WTC11 (cell line): ENCODE data around the gene CSRNP3.

ENCODE experiments used
- NFATC4 ChIP-seq: fragments of 250-450 bp; sonication (Bioruptor Pico); IDR thresholded peaks from 2 replicates; pipeline ENCODE4 v1.9.0; 2021; ENCODE audit warnings: mild to moderate bottlenecking
- TCF7 ChIP-seq: sonication (generic); formaldehyde crosslinking; IDR thresholded peaks from 2 replicates; pipeline ENCODE4 v1.8.0; 2022; ENCODE audit warnings: mild to moderate bottlenecking, low read depth, missing genetic modification reagents, moderate library complexity
- TF ChIP-seq, protein P1 (sequence below): fragments of 200-600 bp; IDR thresholded peaks from 2 replicates; pipeline ENCODE4 v1.8.0; 2022; ENCODE audit warnings: antibody characterized with exemption
- TF ChIP-seq, protein P2 (sequence below): sonication (generic); formaldehyde crosslinking; conservative IDR thresholded peaks from 2 replicates; pipeline ENCODE4 v1.8.1; 2023; ENCODE audit warnings: mild to moderate bottlenecking, low read depth, missing genetic modification reagents, moderate library complexity

DNA sequence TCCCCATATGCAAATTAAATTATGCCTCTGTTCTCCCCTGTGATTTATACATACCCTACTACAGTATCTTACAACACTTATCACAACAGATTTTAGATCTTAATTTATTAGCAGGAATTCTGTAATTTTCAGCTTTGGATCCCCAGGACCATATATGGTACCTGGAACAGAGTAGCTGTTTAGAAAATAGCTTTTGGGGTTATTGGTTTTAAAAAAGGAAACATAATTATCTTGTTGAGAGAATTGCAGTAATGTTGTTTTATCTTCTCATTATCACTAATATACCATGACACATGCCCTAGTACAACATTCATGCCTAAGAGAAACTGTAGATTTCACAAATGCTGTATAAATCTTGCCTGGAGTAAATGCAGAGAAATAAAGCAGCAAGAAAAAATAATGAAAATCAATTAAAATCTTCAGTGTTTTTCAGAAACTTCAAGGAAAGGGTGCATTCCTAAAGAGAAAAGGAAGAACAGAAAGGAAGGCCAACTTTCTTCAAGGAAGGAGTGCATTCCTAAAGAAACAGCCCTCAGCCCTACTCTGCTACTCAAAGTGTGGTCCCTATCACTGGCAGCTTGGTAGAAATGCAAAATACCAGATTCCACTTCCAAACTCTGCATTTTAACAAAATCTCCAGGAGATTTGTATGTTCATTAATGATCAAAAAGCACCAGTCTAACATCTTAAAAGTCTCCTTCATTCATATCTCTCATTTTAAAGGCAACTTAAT, 37.1 kb upstream of the CSRNP3 start:
- no peak for TF ChIP-seq NFATC4
- TF ChIP-seq, protein P1, sequence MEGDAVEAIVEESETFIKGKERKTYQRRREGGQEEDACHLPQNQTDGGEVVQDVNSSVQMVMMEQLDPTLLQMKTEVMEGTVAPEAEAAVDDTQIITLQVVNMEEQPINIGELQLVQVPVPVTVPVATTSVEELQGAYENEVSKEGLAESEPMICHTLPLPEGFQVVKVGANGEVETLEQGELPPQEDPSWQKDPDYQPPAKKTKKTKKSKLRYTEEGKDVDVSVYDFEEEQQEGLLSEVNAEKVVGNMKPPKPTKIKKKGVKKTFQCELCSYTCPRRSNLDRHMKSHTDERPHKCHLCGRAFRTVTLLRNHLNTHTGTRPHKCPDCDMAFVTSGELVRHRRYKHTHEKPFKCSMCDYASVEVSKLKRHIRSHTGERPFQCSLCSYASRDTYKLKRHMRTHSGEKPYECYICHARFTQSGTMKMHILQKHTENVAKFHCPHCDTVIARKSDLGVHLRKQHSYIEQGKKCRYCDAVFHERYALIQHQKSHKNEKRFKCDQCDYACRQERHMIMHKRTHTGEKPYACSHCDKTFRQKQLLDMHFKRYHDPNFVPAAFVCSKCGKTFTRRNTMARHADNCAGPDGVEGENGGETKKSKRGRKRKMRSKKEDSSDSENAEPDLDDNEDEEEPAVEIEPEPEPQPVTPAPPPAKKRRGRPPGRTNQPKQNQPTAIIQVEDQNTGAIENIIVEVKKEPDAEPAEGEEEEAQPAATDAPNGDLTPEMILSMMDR: no peak
- TF ChIP-seq, protein P2, sequence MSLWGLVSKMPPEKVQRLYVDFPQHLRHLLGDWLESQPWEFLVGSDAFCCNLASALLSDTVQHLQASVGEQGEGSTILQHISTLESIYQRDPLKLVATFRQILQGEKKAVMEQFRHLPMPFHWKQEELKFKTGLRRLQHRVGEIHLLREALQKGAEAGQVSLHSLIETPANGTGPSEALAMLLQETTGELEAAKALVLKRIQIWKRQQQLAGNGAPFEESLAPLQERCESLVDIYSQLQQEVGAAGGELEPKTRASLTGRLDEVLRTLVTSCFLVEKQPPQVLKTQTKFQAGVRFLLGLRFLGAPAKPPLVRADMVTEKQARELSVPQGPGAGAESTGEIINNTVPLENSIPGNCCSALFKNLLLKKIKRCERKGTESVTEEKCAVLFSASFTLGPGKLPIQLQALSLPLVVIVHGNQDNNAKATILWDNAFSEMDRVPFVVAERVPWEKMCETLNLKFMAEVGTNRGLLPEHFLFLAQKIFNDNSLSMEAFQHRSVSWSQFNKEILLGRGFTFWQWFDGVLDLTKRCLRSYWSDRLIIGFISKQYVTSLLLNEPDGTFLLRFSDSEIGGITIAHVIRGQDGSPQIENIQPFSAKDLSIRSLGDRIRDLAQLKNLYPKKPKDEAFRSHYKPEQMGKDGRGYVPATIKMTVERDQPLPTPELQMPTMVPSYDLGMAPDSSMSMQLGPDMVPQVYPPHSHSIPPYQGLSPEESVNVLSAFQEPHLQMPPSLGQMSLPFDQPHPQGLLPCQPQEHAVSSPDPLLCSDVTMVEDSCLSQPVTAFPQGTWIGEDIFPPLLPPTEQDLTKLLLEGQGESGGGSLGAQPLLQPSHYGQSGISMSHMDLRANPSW (CRISPR knock-in tag): no peak
- no peak for TF ChIP-seq TCF7 (CRISPR knock-in tag)
